ENCODE data around the gene RAPGEF5. TPM values are rescaled to one million over a fixed set of nuclear protein-coding genes. Genes with fewer than 3 reads are reported as not detected.

RAPGEF5 gene
- total RNA-seq, 1 experiment from 2014 or later = 13.3 TPM

- H2BK20ac ChIP-seq (ENCODE audit: low read depth, low read length, poor library complexity, severe bottlenecking) = no peak overlapping the region
- no peak overlapping the region for H4K91ac ChIP-seq (ENCODE audit: insufficient read length, low read depth, low read length)
- H3K79me2 ChIP-seq (ENCODE audit: insufficient read depth, low read length) = no peaks in the 10 kb centered on the region
- no peaks in the 10 kb centered on the region for H3K27me3 Mint-ChIP-seq (ENCODE audit: low read depth)
- H3K23ac ChIP-seq (ENCODE audit: insufficient read length, low read depth, low read length) = no peak overlapping the region
- WGBS (ENCODE audit: extremely low coverage, insufficient read length, low lambda C conversion rate) = 100% methylated on average over 2 of the region's 2 CpGs
- no peak overlapping the region for H2BK120ac ChIP-seq (ENCODE audit: low read depth, low read length, poor library complexity, severe bottlenecking)
- no peak overlapping the region for H3T11ph ChIP-seq (ENCODE audit: low read length)
- H2AFZ ChIP-seq (ENCODE audit: low read length) = no peak overlapping the region
- peaks cover 15 to 16% of the 10 kb centered on the region in 2 experiments for H3K4me1 Mint-ChIP-seq
- no peak overlapping the region for H2AK5ac ChIP-seq (ENCODE audit: insufficient read length, low read length)
- H3K9ac ChIP-seq (ENCODE audit: extremely low read depth, insufficient read length, low read length) = no peak overlapping the region
- no peak overlapping the region for H3K56ac ChIP-seq (ENCODE audit: insufficient read length, low read depth, low read length)
- no peak overlapping the region for H4K5ac ChIP-seq (ENCODE audit: insufficient read length, low read depth, low read length)
- H3K4me3 Mint-ChIP-seq = no peak overlapping the region
- H3K27me3 ChIP-seq (ENCODE audit: insufficient read depth, low read length) = no peaks in the 10 kb centered on the region
- DNase-seq = no peak
- H3K14ac ChIP-seq (ENCODE audit: insufficient read depth, low read length) = no peak overlapping the region
- no peak overlapping the region for H3K27ac ChIP-seq (ENCODE audit: insufficient read length, low read depth, low read length)
- H3K9me3 ChIP-seq (ENCODE audit: control insufficient read depth, low read depth, low read length) = no peaks in the 10 kb centered on the region
- H3K23me2 ChIP-seq (ENCODE audit: insufficient read length, low read depth, low read length, poor library complexity, severe bottlenecking) = no peaks in the 10 kb centered on the region
- H3K18ac ChIP-seq (ENCODE audit: insufficient read length, low read depth, low read length) = no peak overlapping the region
- no peak overlapping the region for H2BK15ac ChIP-seq (ENCODE audit: low read depth, low read length)
- H3K9me3 Mint-ChIP-seq = no peaks in the 10 kb centered on the region
- H3K4me2 ChIP-seq (ENCODE audit: insufficient read depth, insufficient read length, low read length) = no peak overlapping the region
- H3K4me1 ChIP-seq (ENCODE audit: insufficient read depth, low read length) = no peaks in the 10 kb centered on the region
- no peak overlapping the region for H4K8ac ChIP-seq (replicated peaks; ENCODE audit: insufficient read length, low read depth, low read length)
- no peak overlapping the region for H2BK5ac ChIP-seq (ENCODE audit: insufficient read length, low read length)
- TF ChIP-seq CTCF (conservative IDR thresholded peaks at IDR 0.05) = no peak
- H3K36me3 Mint-ChIP-seq (ENCODE audit: insufficient read depth in 1 of 3, low read depth in 3 of 3) = peaks cover 0 to 2% (median 0%) of the 10 kb centered on the region in 3 experiments; a peak in 1 of 7 replicates
- no peak overlapping the region for H3K4ac ChIP-seq (ENCODE audit: low read depth, low read length)
- no peaks in the 10 kb centered on the region for H4K20me1 ChIP-seq (ENCODE audit: control insufficient read depth, insufficient read depth, insufficient read length)
- H2BK12ac ChIP-seq (ENCODE audit: insufficient read length, low read depth, low read length) = no peak overlapping the region
- H3K27ac Mint-ChIP-seq = no peak overlapping the region
- no peaks in the 10 kb centered on the region for H3K79me1 ChIP-seq (ENCODE audit: insufficient read depth, low read depth, low read length, poor library complexity, severe bottlenecking)
Observed at GRCh38 chr7:22213081-22213480, 143.9 kb downstream of the RAPGEF5 start.

Measured in H9 (cell line).